Astrocyte of the spinal cord (primary cell): ENCODE results near the gene TPX2.

Source experiments
- DNase-seq: peaks from one replicate; pipeline ENCODE4 v3.0.0; 2011; ENCODE audit warnings: low read depth, low spot score
- H3K4me3 ChIP-seq: 2 replicates; pipeline ENCODE4 v1.5.1; 2011; ENCODE audit warnings: low read depth, mild to moderate bottlenecking, low read length, moderate library complexity
- CTCF ChIP-seq: IDR thresholded peaks from 2 replicates; pipeline ENCODE4 v1.5.1; 2012; ENCODE audit warnings: low read depth, mild to moderate bottlenecking, low read length, inconsistent platforms
- in situ Hi-C: cut with HindIII; loops from 2 replicates; pipeline ENCODE4 v1.10.0; 2017; ENCODE audit warnings: low sequenced_read_pairs

The TPX2 gene

DNA sequence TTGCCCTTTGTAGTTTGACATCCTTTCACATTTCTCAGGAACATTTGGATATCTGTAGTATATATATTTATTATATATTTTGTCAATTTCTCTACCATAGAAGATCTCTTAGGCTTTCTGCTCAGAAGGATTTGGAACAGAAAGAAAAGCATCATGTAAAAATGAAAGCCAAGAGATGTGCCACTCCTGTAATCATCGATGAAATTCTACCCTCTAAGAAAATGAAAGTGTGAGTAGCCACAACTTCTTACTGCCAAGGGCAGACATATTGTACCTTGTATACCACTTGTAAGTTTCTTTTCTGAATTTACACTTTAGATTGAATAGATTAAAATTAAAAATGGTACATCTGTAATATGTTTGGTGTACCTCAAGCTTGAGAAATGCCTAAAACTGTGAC lies 31.2 kb downstream of the TPX2 start:
- no peak for TF ChIP-seq CTCF
- no peak for DNase-seq
- in situ Hi-C loops: no loop called here
- no peak overlapping the region for H3K4me3 ChIP-seq

- in situ Hi-C loops: no loop called here
- DNase-seq: no peak
- no peak for TF ChIP-seq CTCF
- H3K4me3 ChIP-seq: no peak overlapping the region
Measured at GRCh38 chr20:31774408-31774807, 35.3 kb downstream of the TPX2 start.

DNA sequence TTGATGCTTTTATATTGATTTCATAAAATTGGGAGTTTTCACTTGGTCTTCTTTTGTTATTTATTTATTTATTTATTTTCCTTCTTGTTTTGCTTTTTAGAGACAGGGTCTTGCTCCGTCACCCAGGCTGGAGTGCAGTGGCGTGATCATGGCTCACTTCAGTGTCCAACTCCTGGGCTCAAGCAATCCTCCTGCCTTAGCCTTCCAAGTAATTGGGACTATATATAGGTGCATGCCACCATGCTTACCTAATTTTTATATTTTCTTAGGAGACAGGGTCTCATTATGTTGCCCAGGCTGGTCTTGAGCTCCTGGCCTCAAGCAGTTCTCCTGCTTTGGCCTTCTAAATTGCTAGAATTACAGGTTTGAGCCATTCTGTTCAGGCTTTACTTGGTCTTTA lies 41.7 kb downstream of the TPX2 start:
- no peak for TF ChIP-seq CTCF
- no peak overlapping the region for H3K4me3 ChIP-seq
- DNase-seq: no peak
- in situ Hi-C loops: no loop called here

- in situ Hi-C loops: no loop called here
- DNase-seq: no peak
- TF ChIP-seq CTCF: no peak
- no peak overlapping the region for H3K4me3 ChIP-seq
Measured at GRCh38 chr20:31781945-31782344, 42.9 kb downstream of the TPX2 start.

- in situ Hi-C loops: no loop called here
- DNase-seq: no peak
- no peak overlapping the region for H3K4me3 ChIP-seq
- TF ChIP-seq CTCF: no peak
Measured at GRCh38 chr20:31784354-31785044, 45.4 kb downstream of the TPX2 start.

- in situ Hi-C loops: no loop called here
- H3K4me3 ChIP-seq: no peak overlapping the region
- TF ChIP-seq CTCF: no peak
- no peak for DNase-seq
Measured at GRCh38 chr20:31785089-31785488, 46.0 kb downstream of the TPX2 start.
